Hepatocyte (in vitro differentiated cells): ENCODE measurements around the gene LIPT2. TPM values are rescaled to one million over a fixed set of nuclear protein-coding genes. Genes with fewer than 3 reads are reported as not detected.
A peak's percentile ranks its signal among the peaks of the same experiment; 100 is the strongest.

ENCODE experiments used
- DNase-seq: peaks from one replicate; pipeline ENCODE4 v3.0.0-alpha.2; 2016; ENCODE audit warnings: low spot score
- H2AFZ ChIP-seq: fragments of 200-600 bp; sonication (generic); 2 replicates; pipeline ENCODE4 v1.6.0; 2016; ENCODE audit warnings: antibody characterized with exemption, mild to moderate bottlenecking
- H3K27ac ChIP-seq: fragments of 200-600 bp; sonication (generic); 2 replicates; pipeline ENCODE4 v1.5.1; 2016; ENCODE audit warnings: mild to moderate bottlenecking
- H3K27me3 ChIP-seq: fragments of 200-600 bp; sonication (generic); 2 replicates; pipeline ENCODE4 v1.6.1; 2016
- H3K36me3 ChIP-seq: fragments of 200-600 bp; sonication (generic); replicated peaks from 2 replicates; pipeline ENCODE4 v1.5.1; 2016; ENCODE audit warnings: low read depth; ENCODE audit not compliant: insufficient read depth
- H3K4me1 ChIP-seq: fragments of 200-600 bp; sonication (generic); 2 replicates; pipeline ENCODE4 v1.5.1; 2016; ENCODE audit warnings: mild to moderate bottlenecking, moderate library complexity; ENCODE audit not compliant: insufficient read depth
- H3K4me2 ChIP-seq: fragments of 200-600 bp; sonication (generic); 2 replicates; pipeline ENCODE4 v1.6.0; 2016
- H3K4me3 ChIP-seq: fragments of 200-600 bp; sonication (generic); 2 replicates; pipeline ENCODE4 v1.5.1; 2016; ENCODE audit warnings: mild to moderate bottlenecking
- H3K79me2 ChIP-seq: fragments of 200-600 bp; sonication (generic); 2 replicates; pipeline ENCODE4 v1.6.0; 2017; ENCODE audit warnings: mild to moderate bottlenecking
- H3K9me2 ChIP-seq: fragments of 200-600 bp; sonication (generic); replicated peaks from 2 replicates; pipeline ENCODE4 v1.6.0; 2017; ENCODE audit warnings: mild to moderate bottlenecking; ENCODE audit not compliant: insufficient read depth
- H3K9me3 ChIP-seq: fragments of 200-600 bp; sonication (generic); 2 replicates; pipeline ENCODE4 v1.5.1; 2016; ENCODE audit warnings: low read depth, mild to moderate bottlenecking
- H4K20me1 ChIP-seq: fragments of 200-600 bp; sonication (generic); 2 replicates; pipeline ENCODE4 v1.6.0; 2016; ENCODE audit warnings: mild to moderate bottlenecking; ENCODE audit not compliant: insufficient read depth, poor library complexity, severe bottlenecking
- CTCF ChIP-seq: fragments of 200-600 bp; sonication (generic); IDR thresholded peaks from 2 replicates; pipeline ENCODE4 v1.5.1; 2016; ENCODE audit warnings: antibody characterized with exemption, mild to moderate bottlenecking; ENCODE audit not compliant: poor library complexity
- EZH2 ChIP-seq: fragments of 200-600 bp; sonication (generic); IDR thresholded peaks from 2 replicates; pipeline ENCODE4 v1.6.1; 2016; ENCODE audit warnings: antibody characterized with exemption, mild to moderate bottlenecking, borderline replicate concordance
- EZH2phosphoT487 ChIP-seq: fragments of 200-600 bp; sonication (generic); IDR thresholded peaks from one replicate; pipeline ENCODE4 v1.6.1; 2018; ENCODE audit warnings: antibody characterized with exemption, mild to moderate bottlenecking, low read depth, moderate library complexity; ENCODE audit not compliant: unreplicated experiment, severe bottlenecking
- WGBS: methylation state at CpG from one replicate; pipeline ENCODE4 v1.1.6; 2016; ENCODE audit warnings: low lambda C conversion rate; ENCODE audit errors: missing lambda C conversion rate; 5-methylcytosine and 5-hydroxymethylcytosine counted together
- polyA plus RNA-seq: library from polyadenylated mRNA; unstranded; fragments of >200 nt; fragmentation: Nextera tagmentation; extraction: Ambion mirVana; gene quantifications from 2 replicates; pipeline ENCODE4 v1.2.1, GENCODE V29; 2016
- small RNA-seq: library from RNA; depleted of rRNA; stranded (forward); fragments of <200 nt; gene quantifications from one replicate; pipeline ENCODE3, GENCODE V24; 2014
- total RNA-seq: library from RNA; depleted of rRNA; stranded (reverse); fragments of >200 nt; gene quantifications from 2 replicates; pipeline ENCODE4 v1.2.3, GENCODE V29; 2014

LIPT2 gene
- total and polyA plus RNA-seq, 2 experiments from 2014 or later: 9.2 to 14.3 TPM

- peak overlapping the region; percentile 20 for H3K27ac ChIP-seq
- no peaks in the 10 kb centered on the region for H3K9me3 ChIP-seq
- TF ChIP-seq EZH2 (no peak), EZH2phosphoT487 (no peak), CTCF (no peak)
- peaks cover 46% of the 10 kb centered on the region for H3K4me1 ChIP-seq
- peak overlapping the region; percentile 50 for H3K4me2 ChIP-seq
- H3K4me3 ChIP-seq: no peak overlapping the region
- WGBS: 78% methylated on average over 9 of the region's 9 CpGs
- H4K20me1 ChIP-seq: no peaks in the 10 kb centered on the region
- no peaks in the 10 kb centered on the region for H3K9me2 ChIP-seq
- H3K27me3 ChIP-seq: no peaks in the 10 kb centered on the region
- no peaks in the 10 kb centered on the region for H3K36me3 ChIP-seq
- no peaks in the 10 kb centered on the region for H3K79me2 ChIP-seq
- H2AFZ ChIP-seq: no peak overlapping the region
- DNase-seq: no peak
Observed at GRCh38 chr11:74444173-74444826, 49.2 kb downstream of the LIPT2 start.

GRCh38 chr11:74443071-74443864 is 50.3 kb downstream of the LIPT2 start:
- Histone ChIP-seq H3K79me2 (no peaks in the 10 kb centered on the region), H3K4me1 (peaks cover 46% of the 10 kb centered on the region), H3K27me3 (no peaks in the 10 kb centered on the region), H3K9me2 (no peaks in the 10 kb centered on the region), H2AFZ (no peak overlapping the region), H3K4me3 (no peak overlapping the region), H3K36me3 (no peaks in the 10 kb centered on the region), H3K27ac (peak overlapping the region; percentile 63), H4K20me1 (no peaks in the 10 kb centered on the region), H3K9me3 (no peaks in the 10 kb centered on the region), H3K4me2 (peak overlapping the region; percentile 50)
- TF ChIP-seq EZH2: no peak
- peak; percentile 32 for TF ChIP-seq CTCF
- TF ChIP-seq EZH2phosphoT487: no peak
- DNase-seq: peak; percentile 50
- 25% methylated on average over 8 of the region's 8 CpGs for WGBS

- no peaks in the 10 kb centered on the region for H3K36me3 ChIP-seq
- H2AFZ ChIP-seq: no peak overlapping the region
- no peak for TF ChIP-seq EZH2
- TF ChIP-seq CTCF: no peak
- TF ChIP-seq EZH2phosphoT487: no peak
- H3K9me2 ChIP-seq: no peaks in the 10 kb centered on the region
- no peaks in the 10 kb centered on the region for H3K79me2 ChIP-seq
- H3K27ac ChIP-seq: peak overlapping the region; percentile 78
- no peaks in the 10 kb centered on the region for H4K20me1 ChIP-seq
- H3K4me3 ChIP-seq: no peak overlapping the region
- DNase-seq: peak; percentile 55
- H3K4me2 ChIP-seq: peak overlapping the region; percentile 50
- H3K9me3 ChIP-seq: no peaks in the 10 kb centered on the region
- no peaks in the 10 kb centered on the region for H3K27me3 ChIP-seq
- peaks cover 46% of the 10 kb centered on the region for H3K4me1 ChIP-seq
- 43% methylated on average over 3 of the region's 3 CpGs for WGBS
Observed at GRCh38 chr11:74442636-74443035, 50.9 kb downstream of the LIPT2 start.

Small RNA genes within 50 kb of the gene (small RNA-seq; reads per million reads assigned to genes)
- gene CYCSP27: not detected

Other genes with a start within 250 kb of the LIPT2 start
- gene P4HA3, start 182.1 kb downstream of the LIPT2 start, total RNA-seq: 1.3 and 1.4 TPM in 2 replicates
- gene P4HA3, start 182.1 kb downstream of the LIPT2 start, polyA plus RNA-seq: 2.3 and 2.9 TPM in 2 replicates
- 10.0 and 12.6 TPM in 2 replicates for gene PGM2L1, start 95.3 kb downstream of the LIPT2 start, total RNA-seq
- gene PGM2L1, start 95.3 kb downstream of the LIPT2 start, polyA plus RNA-seq: 6.7 and 7.7 TPM in 2 replicates
- 17.1 and 18.6 TPM in 2 replicates for gene KCNE3, start 26.2 kb downstream of the LIPT2 start, total RNA-seq
- gene KCNE3, start 26.2 kb downstream of the LIPT2 start, polyA plus RNA-seq: 8.7 and 9.6 TPM in 2 replicates
- 10.8 and 11.0 TPM in 2 replicates for gene POLD3, start 98.9 kb upstream of the LIPT2 start, total RNA-seq
- gene POLD3, start 98.9 kb upstream of the LIPT2 start, polyA plus RNA-seq: 8.3 and 13.8 TPM in 2 replicates
- gene CHRDL2, start 237.7 kb upstream of the LIPT2 start, total RNA-seq: 0.44 and 0.83 TPM in 2 replicates
- 4.7 and 9.2 TPM in 2 replicates for gene CHRDL2, start 237.7 kb upstream of the LIPT2 start, polyA plus RNA-seq